ENCODE measurements around the gene SMARCC1.

SMARCC1 gene

GRCh38 chr3:47669026-47669749, 112.5 kb downstream of the SMARCC1 start:
- Histone ChIP-seq H3K36me3 (ENCODE audit: low read length) (peaks cover 39% of the 10 kb centered on the region), H3K9me3 (ENCODE audit: insufficient read depth, low read length) (no peaks in the 10 kb centered on the region), H3K27ac (ENCODE audit: low read depth, low read length) (no peak overlapping the region), H3K4me3 (ENCODE audit: insufficient read depth, low read length, poor library complexity, severe bottlenecking) (no peak overlapping the region), H3F3A (ENCODE audit: insufficient read depth) (peaks cover 12% of the 10 kb centered on the region; the same call in 1 of the 2 replicates), H3K79me2 (ENCODE audit: insufficient read depth, low read length) (no peaks in the 10 kb centered on the region), H4K20me1 (ENCODE audit: low read depth, low read length) (0 out of 2 replicates have a peak, but pooled peaks cover 2% of the 10 kb centered on the region), H3K4me2 (ENCODE audit: low read depth, low read length, poor library complexity, severe bottlenecking) (no peak overlapping the region), H2AFZ (ENCODE audit: low read depth, low read length, severe bottlenecking) (no peak overlapping the region), H3K9ac (ENCODE audit: low read length) (no peak overlapping the region), H3K9me2 (replicated peaks; ENCODE audit: insufficient read depth, low read length) (no peaks in the 10 kb centered on the region), H3K27me3 (ENCODE audit: low read length) (no peaks in the 10 kb centered on the region)
- TF ChIP-seq CTCF (IDR thresholded peaks at IDR 0.05; ENCODE audit: insufficient read depth, low read length, poor library complexity, severe bottlenecking) (no peak), EZH2phosphoT487 (conservative IDR thresholded peaks at IDR 0.05; ENCODE audit: low read length) (no peak)

- no peak overlapping the region for H3K9ac ChIP-seq (ENCODE audit: low read length)
- H2AFZ ChIP-seq (ENCODE audit: low read depth, low read length, severe bottlenecking) = no peak overlapping the region
- no peaks in the 10 kb centered on the region for H3K9me3 ChIP-seq (ENCODE audit: insufficient read depth, low read length)
- no peak overlapping the region for H3K27ac ChIP-seq (ENCODE audit: low read depth, low read length)
- H3K9me2 ChIP-seq (replicated peaks; ENCODE audit: insufficient read depth, low read length) = no peaks in the 10 kb centered on the region
- no peak overlapping the region for H3K4me3 ChIP-seq (ENCODE audit: insufficient read depth, low read length, poor library complexity, severe bottlenecking)
- H3K27me3 ChIP-seq (ENCODE audit: low read length) = no peaks in the 10 kb centered on the region
- 0 out of 2 replicates have a peak, but pooled peaks cover 10% of the 10 kb centered on the region for H3F3A ChIP-seq (ENCODE audit: insufficient read depth)
- H4K20me1 ChIP-seq (ENCODE audit: low read depth, low read length) = 0 out of 2 replicates have a peak, but pooled peaks cover 2% of the 10 kb centered on the region
- no peak overlapping the region for H3K4me2 ChIP-seq (ENCODE audit: low read depth, low read length, poor library complexity, severe bottlenecking)
- TF ChIP-seq CTCF (IDR thresholded peaks at IDR 0.05; ENCODE audit: insufficient read depth, low read length, poor library complexity, severe bottlenecking) (no peak), EZH2phosphoT487 (conservative IDR thresholded peaks at IDR 0.05; ENCODE audit: low read length) (no peak)
- H3K36me3 ChIP-seq (ENCODE audit: low read length) = peaks cover 31% of the 10 kb centered on the region
- no peaks in the 10 kb centered on the region for H3K79me2 ChIP-seq (ENCODE audit: insufficient read depth, low read length)
Observed at GRCh38 chr3:47666118-47666517, 115.6 kb downstream of the SMARCC1 start.

- Histone ChIP-seq H3K4me2 (ENCODE audit: low read depth, low read length, poor library complexity, severe bottlenecking) (no peak overlapping the region), H3K9ac (ENCODE audit: low read length) (no peak overlapping the region), H3K4me3 (ENCODE audit: insufficient read depth, low read length, poor library complexity, severe bottlenecking) (no peak overlapping the region), H3K27me3 (ENCODE audit: low read length) (no peaks in the 10 kb centered on the region), H2AFZ (ENCODE audit: low read depth, low read length, severe bottlenecking) (no peak overlapping the region), H3K36me3 (ENCODE audit: low read length) (peaks cover 25% of the 10 kb centered on the region), H3K27ac (ENCODE audit: low read depth, low read length) (no peak overlapping the region), H3K9me2 (replicated peaks; ENCODE audit: insufficient read depth, low read length) (no peaks in the 10 kb centered on the region), H3F3A (ENCODE audit: insufficient read depth) (0 out of 2 replicates have a peak, but pooled peaks cover 10% of the 10 kb centered on the region), H4K20me1 (ENCODE audit: low read depth, low read length) (0 out of 2 replicates have a peak, but pooled peaks cover 2% of the 10 kb centered on the region), H3K79me2 (ENCODE audit: insufficient read depth, low read length) (no peaks in the 10 kb centered on the region), H3K9me3 (ENCODE audit: insufficient read depth, low read length) (no peaks in the 10 kb centered on the region)
- TF ChIP-seq EZH2phosphoT487 (conservative IDR thresholded peaks at IDR 0.05; ENCODE audit: low read length) (no peak), CTCF (IDR thresholded peaks at IDR 0.05; ENCODE audit: insufficient read depth, low read length, poor library complexity, severe bottlenecking) (no peak)
Observed at GRCh38 chr3:47664519-47664918, 117.2 kb downstream of the SMARCC1 start.
